Lung (tissue), 12 donors: ENCODE measurements around the gene RAB33A. TPM values are rescaled to one million over a fixed set of nuclear protein-coding genes. Genes with fewer than 3 reads are reported as not detected.

Experiments used
- ATAC-seq: fragments of 200-7000 bp; cut with Tn5 transposase; one replicate; pipeline ENCODE4 v1.9.1; 2020; ENCODE audit warnings: moderate number of reproducible peaks; ENCODE audit not compliant: insufficient read depth, low FRiP score
- DNase-seq, 3 donors: peaks; one replicate each; pipeline ENCODE4 v3.0.0-alpha.2; 2013 to 2017
- H3K27ac ChIP-seq, 2 donors: one replicate each; pipeline ENCODE4 v1.5.1; 2013; ENCODE audit warnings: mild to moderate bottlenecking in 2 of 2, moderate library complexity in 2 of 2, control low read depth in 1 of 2, inconsistent platforms in 1 of 2, low read depth in 1 of 2, low read length in 1 of 2
- H3K27me3 ChIP-seq, 3 donors: one replicate each; pipeline ENCODE4 v1.5.1; 2013; ENCODE audit warnings: low read length in 2 of 3; ENCODE audit not compliant: control insufficient read depth in 3 of 3, insufficient read depth in 3 of 3
- H3K36me3 ChIP-seq, 4 donors: one replicate each; pipeline ENCODE4 v1.5.1; 2013; ENCODE audit warnings: low read length in 4 of 4, mild to moderate bottlenecking in 1 of 4, moderate library complexity in 1 of 4; ENCODE audit not compliant: control insufficient read depth in 4 of 4, insufficient read depth in 4 of 4
- H3K4me1 ChIP-seq, 5 donors: one replicate each; pipeline ENCODE4 v1.5.1; 2013; ENCODE audit warnings: low read length in 5 of 5, mild to moderate bottlenecking in 2 of 5, moderate library complexity in 1 of 5; ENCODE audit not compliant: control insufficient read depth in 5 of 5, insufficient read depth in 5 of 5
- H3K4me3 ChIP-seq: one replicate; pipeline ENCODE4 v1.5.1; 2013; ENCODE audit warnings: mild to moderate bottlenecking, control low read depth, moderate library complexity
- H3K9ac ChIP-seq, 2 donors: one replicate each; pipeline ENCODE4 v1.5.1; 2013; ENCODE audit warnings: low read length in 2 of 2, control low read depth in 1 of 2; ENCODE audit not compliant: insufficient read depth in 1 of 2
- H3K9me3 ChIP-seq, 4 donors: one replicate each; pipeline ENCODE4 v1.5.1; 2013; ENCODE audit warnings: low read length in 3 of 4, mild to moderate bottlenecking in 1 of 4, moderate library complexity in 1 of 4; ENCODE audit not compliant: control insufficient read depth in 4 of 4, insufficient read depth in 3 of 4
- CTCF ChIP-seq: IDR thresholded peaks from 2 replicates; pipeline ENCODE4 v1.5.1; 2012; ENCODE audit warnings: mild to moderate bottlenecking; ENCODE audit errors: control extremely low read depth, extremely low read depth
- WGBS, 2 donors: extraction: QIAGEN DNeasy Blood & Tissue Kit; methylation state at CpG; one replicate each; pipeline ENCODE4 v1.1.7; 2013; 5-methylcytosine and 5-hydroxymethylcytosine counted together
- polyA plus RNA-seq, 2 donors: library from polyadenylated mRNA; stranded (reverse); fragments of 200-250 nt; gene quantifications; one replicate each; pipeline ENCODE4 v1.2.1, GENCODE V29; 2013
- total RNA-seq, 2 donors: library from RNA; depleted of rRNA in 1 of 2; stranded (reverse); fragments of >200 nt in 1 of 2; gene quantifications; one replicate each; pipeline ENCODE4 v1.2.1, GENCODE V29; 2014 to 2021
- donor health status: control.
- donor health status: control.
- donor health status: Bipolar disorder and iron deficiency.
- donor health status: healthy.
- donor health status: DM: yes; HTN: yes; CAD: no.

RAB33A gene
- total and polyA plus RNA-seq, 4 donors, result 0.37 to 10.0 (median 1.4) TPM

GRCh38 chrX:130190801-130191200 is 19.0 kb downstream of the RAB33A start:
- Histone ChIP-seq H3K36me3 (no peaks in the 10 kb centered on the region), H3K4me3 (no peak overlapping the region), H3K27ac (no peak overlapping the region), H3K27me3 (peaks cover 0 to 4% (median 3%) of the 10 kb centered on the region in 3 donors), H3K4me1 (no peaks in the 10 kb centered on the region), H3K9ac (no peak overlapping the region), H3K9me3 (no peaks in the 10 kb centered on the region)
- DNase-seq, result no peak
- ATAC-seq, result no peak
- no peak for TF ChIP-seq CTCF
- WGBS, 2 donors, result 85 to 98% methylated on average over 4 of the region's 4 CpGs

GRCh38 chrX:130196466-130196865 is 24.7 kb downstream of the RAB33A start:
- no peak for DNase-seq
- no peak for ATAC-seq
- no peak overlapping the region for H3K9ac ChIP-seq
- no peak overlapping the region for H3K27ac ChIP-seq
- WGBS, 2 donors, result 74 to 82% methylated on average over 7 of the region's 7 CpGs
- no peak overlapping the region for H3K4me3 ChIP-seq
- H3K4me1 ChIP-seq, result no peaks in the 10 kb centered on the region
- H3K27me3 ChIP-seq, result peaks cover 0 to 6% (median 4%) of the 10 kb centered on the region in 3 donors
- no peaks in the 10 kb centered on the region for H3K36me3 ChIP-seq
- no peak for TF ChIP-seq CTCF
- H3K9me3 ChIP-seq, result no peaks in the 10 kb centered on the region

DNA sequence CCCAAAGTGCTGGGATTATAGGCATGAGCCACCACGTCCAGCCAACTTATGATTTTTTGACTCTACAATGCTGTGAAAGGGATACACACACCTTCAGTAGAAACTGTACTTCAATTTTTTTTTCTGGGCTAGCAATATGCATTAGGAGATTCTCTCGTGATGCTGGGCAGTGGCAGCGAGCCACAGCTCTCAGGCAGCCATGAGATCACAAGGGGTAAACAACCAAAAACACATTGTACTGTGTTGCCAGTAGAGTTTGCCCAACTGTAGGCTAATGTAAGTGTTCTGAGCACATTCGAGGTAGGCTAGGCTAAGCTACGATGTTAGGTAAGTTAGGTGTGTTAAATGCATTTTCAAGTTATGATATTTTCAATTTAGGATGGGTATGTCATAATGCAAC is 25.7 kb downstream of the RAB33A start:
- Histone ChIP-seq H3K9ac (no peak overlapping the region), H3K9me3 (no peaks in the 10 kb centered on the region), H3K27ac (no peak overlapping the region), H3K27me3 (peaks cover 0 to 6% (median 4%) of the 10 kb centered on the region in 3 donors), H3K4me3 (no peak overlapping the region), H3K36me3 (no peaks in the 10 kb centered on the region), H3K4me1 (no peaks in the 10 kb centered on the region)
- no peak for TF ChIP-seq CTCF
- DNase-seq, result no peak
- no peak for ATAC-seq
- WGBS, 2 donors, result 61 to 84% methylated on average over 5 of the region's 5 CpGs

DNA sequence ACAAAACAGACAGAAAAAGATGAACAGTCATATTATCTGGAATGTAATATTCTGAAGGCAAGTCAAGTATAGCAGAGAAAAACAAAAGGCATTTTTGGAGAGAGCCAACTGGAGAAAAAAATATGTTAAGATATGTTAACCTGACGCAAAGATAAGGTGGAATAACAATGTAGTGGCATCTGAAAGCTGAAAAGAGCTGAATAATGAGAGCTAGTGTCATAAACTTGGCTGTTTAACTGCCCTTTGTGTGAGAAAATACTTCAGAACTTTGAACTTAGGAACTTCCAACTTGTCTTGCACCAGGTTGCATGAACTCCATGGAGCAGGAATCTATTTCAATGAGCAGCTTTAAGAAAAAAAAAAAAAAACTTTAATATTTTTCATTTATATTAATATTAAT is 32.9 kb downstream of the RAB33A start:
- H3K4me3 ChIP-seq, result no peak overlapping the region
- peaks cover 0 to under 1% (median 0%) of the 10 kb centered on the region in 3 donors for H3K27me3 ChIP-seq
- no peak for TF ChIP-seq CTCF
- no peaks in the 10 kb centered on the region for H3K4me1 ChIP-seq
- H3K36me3 ChIP-seq, result peaks cover 0 to 3% (median 1%) of the 10 kb centered on the region in 4 donors
- 71 to 93% methylated on average over 1 of the region's 1 CpG for WGBS, 2 donors
- no peaks in the 10 kb centered on the region for H3K9me3 ChIP-seq
- no peak overlapping the region for H3K9ac ChIP-seq
- DNase-seq (no peak), ATAC-seq (no peak)
- no peak overlapping the region for H3K27ac ChIP-seq
